Measurements from ENCODE around the gene ZCCHC17. TPM values are rescaled to one million over a fixed set of nuclear protein-coding genes. Genes with fewer than 3 reads are reported as not detected.

The ZCCHC17 gene
- total RNA-seq, 4 donors from 2014 or later, result 23.3 to 36.8 (median 25.0) TPM

GRCh38 chr1:31389616-31390015 is 92.8 kb downstream of the ZCCHC17 start:
- no peaks in the 10 kb centered on the region for H3K4me1 ChIP-seq
- H3K9me3 ChIP-seq, result no peaks in the 10 kb centered on the region
- no peak overlapping the region for H3K27ac ChIP-seq
- TF ChIP-seq POLR2A (IDR thresholded peaks at IDR 0.05) (no peak), CTCF (IDR thresholded peaks at IDR 0.05) (no peak)
- no peaks in the 10 kb centered on the region for H3K36me3 ChIP-seq
- intact Hi-C loops (cut with DNase I; ENCODE audit: low total_unique reads), result no loop called here
- DNase-seq, result no peak
- no peak overlapping the region for H3K4me3 ChIP-seq
- H3K27me3 ChIP-seq, result no peaks in the 10 kb centered on the region

GRCh38 chr1:31390071-31390470 is 93.2 kb downstream of the ZCCHC17 start:
- no peaks in the 10 kb centered on the region for H3K4me1 ChIP-seq
- intact Hi-C loops (cut with DNase I; ENCODE audit: low total_unique reads), result no loop called here
- no peak overlapping the region for H3K27ac ChIP-seq
- no peak for TF ChIP-seq POLR2A (IDR thresholded peaks at IDR 0.05)
- no peak for TF ChIP-seq CTCF (IDR thresholded peaks at IDR 0.05)
- H3K27me3 ChIP-seq, result no peaks in the 10 kb centered on the region
- no peak for DNase-seq
- H3K4me3 ChIP-seq, result no peak overlapping the region
- H3K9me3 ChIP-seq, result no peaks in the 10 kb centered on the region
- no peaks in the 10 kb centered on the region for H3K36me3 ChIP-seq

GRCh38 chr1:31393463-31393862 is 96.6 kb downstream of the ZCCHC17 start:
- no peaks in the 10 kb centered on the region for H3K9me3 ChIP-seq
- no peak for DNase-seq
- no peaks in the 10 kb centered on the region for H3K27me3 ChIP-seq
- H3K27ac ChIP-seq, result no peak overlapping the region
- intact Hi-C loops (cut with DNase I; ENCODE audit: low total_unique reads), result no loop called here
- TF ChIP-seq CTCF (IDR thresholded peaks at IDR 0.05) (no peak), POLR2A (IDR thresholded peaks at IDR 0.05) (no peak)
- H3K4me3 ChIP-seq, result no peak overlapping the region
- H3K36me3 ChIP-seq, result no peaks in the 10 kb centered on the region
- H3K4me1 ChIP-seq, result no peaks in the 10 kb centered on the region

GRCh38 chr1:31394584-31395193 is 97.9 kb downstream of the ZCCHC17 start:
- no peak for TF ChIP-seq POLR2A (IDR thresholded peaks at IDR 0.05)
- TF ChIP-seq CTCF (IDR thresholded peaks at IDR 0.05), result peak; percentile 76 to 79 (median 78)
- peak; percentile 70 to 75 for DNase-seq
- H3K9me3 ChIP-seq, result no peaks in the 10 kb centered on the region
- no peaks in the 10 kb centered on the region for H3K4me1 ChIP-seq
- no peak overlapping the region for H3K27ac ChIP-seq
- intact Hi-C loops (cut with DNase I; ENCODE audit: low total_unique reads), result no loop called here
- no peak overlapping the region for H3K4me3 ChIP-seq
- no peaks in the 10 kb centered on the region for H3K36me3 ChIP-seq
- no peaks in the 10 kb centered on the region for H3K27me3 ChIP-seq

GRCh38 chr1:31396633-31397351 is 100.0 kb downstream of the ZCCHC17 start:
- Histone ChIP-seq H3K4me1 (no peaks in the 10 kb centered on the region), H3K4me3 (no peak overlapping the region), H3K27me3 (no peaks in the 10 kb centered on the region), H3K27ac (no peak overlapping the region), H3K36me3 (no peaks in the 10 kb centered on the region), H3K9me3 (no peaks in the 10 kb centered on the region)
- no peak for TF ChIP-seq CTCF (IDR thresholded peaks at IDR 0.05)
- no peak for TF ChIP-seq POLR2A (IDR thresholded peaks at IDR 0.05)
- DNase-seq, result no peak
- intact Hi-C loops (cut with DNase I; ENCODE audit: low total_unique reads), result no loop called here
